ENCODE results near the gene CCDC117.

Gene CCDC117

DNA sequence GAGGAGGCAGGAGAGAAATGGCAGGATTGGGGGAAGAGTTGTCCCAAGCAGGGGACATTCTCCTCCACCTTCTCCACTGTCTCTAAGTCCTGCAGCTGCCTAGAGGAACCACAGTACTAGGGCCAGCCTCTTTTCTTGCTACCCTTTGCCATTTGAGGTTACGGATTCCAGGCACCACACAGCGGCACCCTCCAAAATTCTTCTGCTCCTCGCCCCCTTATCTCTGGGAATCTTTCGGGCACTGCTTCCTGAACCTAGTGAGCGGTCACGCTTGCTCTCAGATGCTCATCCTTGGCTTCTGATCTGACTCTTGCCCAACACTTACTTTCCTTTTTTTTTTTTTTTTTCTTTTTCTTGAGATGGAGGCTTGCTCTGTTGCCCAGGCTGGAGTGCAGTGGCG, 54.4 kb downstream of the CCDC117 start:
- Histone ChIP-seq H3K9me3 (replicated peaks in 1 of 11) (peaks cover 0 to 15% (median 8%) of the 10 kb centered on the region in 11 experiments; a peak in 13 of 22 replicates), H3K27me3 (no peaks in the 10 kb centered on the region), H3K4me3 (no peak overlapping the region), H4K20me1 (no peaks in the 10 kb centered on the region), H3K4me2 (peak overlapping the region in 10 of 11 experiments; percentile 0 to 66 (median 34); a peak in 15 of 22 replicates), H3K36me3 (peaks cover 0 to 15% (median 0%) of the 10 kb centered on the region in 11 experiments; a peak in 3 of 22 replicates), H3K27ac (peak overlapping the region in 8 of 11 experiments; percentile 10 to 34 (median 19); a peak in 6 of 22 replicates), H3K4me1 (peaks cover 38 to 62% (median 55%) of the 10 kb centered on the region in 10 experiments), H3K9ac (no peak overlapping the region)
- no peak for TF ChIP-seq Cebpa-rat (IDR thresholded peaks at IDR 0.05)

DNA sequence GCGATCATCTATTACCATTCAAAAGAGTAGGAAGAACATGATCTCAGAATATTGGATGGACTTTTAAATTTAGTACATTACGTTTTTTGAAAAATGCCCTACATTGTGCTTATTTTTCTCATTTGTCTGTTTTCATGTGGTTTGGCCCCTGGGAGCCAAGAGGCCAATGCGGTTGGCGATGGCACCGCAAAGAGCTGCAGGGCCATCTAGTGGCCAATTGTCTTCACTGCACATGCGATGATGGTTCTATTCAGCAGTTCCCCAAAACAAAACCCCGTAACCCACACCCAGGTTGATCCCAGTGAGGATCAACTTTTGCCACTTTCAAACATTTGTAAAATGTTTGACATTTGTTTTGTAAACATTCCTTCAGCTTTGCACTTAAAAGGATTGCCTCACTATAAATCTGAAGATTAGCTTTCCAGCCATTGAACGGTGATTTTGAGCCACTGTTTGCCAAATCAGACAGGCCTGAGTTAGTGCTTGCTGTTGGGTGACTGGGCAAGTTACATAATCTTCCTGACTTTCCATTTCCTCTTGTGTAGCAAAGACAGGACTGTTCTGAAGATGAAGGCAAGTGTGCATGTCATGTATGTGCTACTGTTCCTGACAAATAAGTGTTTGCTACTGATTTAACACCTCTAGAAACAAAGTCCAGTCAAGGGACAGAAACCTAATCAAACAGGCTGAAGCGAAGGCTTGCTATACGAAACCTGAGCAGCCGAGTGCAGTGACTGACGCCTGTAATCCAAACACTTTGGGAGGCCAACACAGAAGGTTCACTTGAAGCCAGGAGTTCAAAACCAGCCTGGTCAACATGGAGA, 57.1 kb downstream of the CCDC117 start:
- Histone ChIP-seq H3K4me1 (peaks cover 22 to 48% (median 43%) of the 10 kb centered on the region in 10 experiments), H3K27ac (peak overlapping the region in 9 of 11 experiments; percentile 2 to 69 (median 59); a peak in 15 of 22 replicates), H3K4me3 (no peak overlapping the region), H3K36me3 (peaks cover 0 to 17% (median 0%) of the 10 kb centered on the region in 11 experiments; a peak in 2 of 22 replicates), H3K27me3 (no peaks in the 10 kb centered on the region), H4K20me1 (no peaks in the 10 kb centered on the region), H3K4me2 (peak overlapping the region; percentile 34 to 69 (median 52)), H3K9ac (peak overlapping the region in 9 of 11 experiments; percentile 2 to 51 (median 25); a peak in 13 of 22 replicates), H3K9me3 (replicated peaks in 1 of 11) (peaks cover 0 to 15% (median 8%) of the 10 kb centered on the region in 11 experiments; a peak in 13 of 22 replicates)
- TF ChIP-seq Cebpa-rat (IDR thresholded peaks at IDR 0.05), result no peak

DNA sequence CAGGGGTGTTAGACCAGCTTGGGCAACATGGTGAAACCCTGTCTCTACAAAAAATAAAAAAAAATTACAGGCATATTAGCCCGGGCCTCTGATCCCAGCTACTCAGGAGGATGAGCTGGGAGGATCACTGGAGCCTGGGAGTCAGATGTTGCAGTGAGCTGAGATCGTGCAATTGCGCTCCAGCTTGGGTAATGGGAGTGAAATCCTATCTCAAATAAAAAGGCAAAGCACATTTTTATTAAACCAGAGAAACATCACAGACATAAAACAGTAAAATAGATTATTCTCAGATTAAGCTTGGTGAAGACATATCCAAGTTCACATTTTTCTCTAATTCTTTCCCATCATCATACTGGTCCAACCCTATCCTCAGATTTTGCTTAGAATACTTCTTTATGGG, 57.9 kb downstream of the CCDC117 start:
- Histone ChIP-seq H3K27me3 (no peaks in the 10 kb centered on the region), H3K4me2 (peak overlapping the region in 5 of 11 experiments; percentile 43 to 59 (median 50); a peak in 9 of 22 replicates), H3K36me3 (peaks cover 0 to 16% (median 0%) of the 10 kb centered on the region in 11 experiments; a peak in 2 of 22 replicates), H3K27ac (peak overlapping the region in 2 of 11 experiments; percentile 2 to 41; a peak in 1 of 22 replicates), H3K4me3 (no peak overlapping the region), H3K9ac (peak overlapping the region in 5 of 11 experiments; percentile 2 to 51 (median 16); a peak in 4 of 22 replicates), H3K9me3 (replicated peaks in 1 of 11) (peaks cover 0 to 15% (median 8%) of the 10 kb centered on the region in 11 experiments; a peak in 13 of 22 replicates), H4K20me1 (no peaks in the 10 kb centered on the region; a peak in 1 of 22 replicates), H3K4me1 (peaks cover 22 to 48% (median 43%) of the 10 kb centered on the region in 10 experiments)
- TF ChIP-seq Cebpa-rat (IDR thresholded peaks at IDR 0.05), result no peak

DNA sequence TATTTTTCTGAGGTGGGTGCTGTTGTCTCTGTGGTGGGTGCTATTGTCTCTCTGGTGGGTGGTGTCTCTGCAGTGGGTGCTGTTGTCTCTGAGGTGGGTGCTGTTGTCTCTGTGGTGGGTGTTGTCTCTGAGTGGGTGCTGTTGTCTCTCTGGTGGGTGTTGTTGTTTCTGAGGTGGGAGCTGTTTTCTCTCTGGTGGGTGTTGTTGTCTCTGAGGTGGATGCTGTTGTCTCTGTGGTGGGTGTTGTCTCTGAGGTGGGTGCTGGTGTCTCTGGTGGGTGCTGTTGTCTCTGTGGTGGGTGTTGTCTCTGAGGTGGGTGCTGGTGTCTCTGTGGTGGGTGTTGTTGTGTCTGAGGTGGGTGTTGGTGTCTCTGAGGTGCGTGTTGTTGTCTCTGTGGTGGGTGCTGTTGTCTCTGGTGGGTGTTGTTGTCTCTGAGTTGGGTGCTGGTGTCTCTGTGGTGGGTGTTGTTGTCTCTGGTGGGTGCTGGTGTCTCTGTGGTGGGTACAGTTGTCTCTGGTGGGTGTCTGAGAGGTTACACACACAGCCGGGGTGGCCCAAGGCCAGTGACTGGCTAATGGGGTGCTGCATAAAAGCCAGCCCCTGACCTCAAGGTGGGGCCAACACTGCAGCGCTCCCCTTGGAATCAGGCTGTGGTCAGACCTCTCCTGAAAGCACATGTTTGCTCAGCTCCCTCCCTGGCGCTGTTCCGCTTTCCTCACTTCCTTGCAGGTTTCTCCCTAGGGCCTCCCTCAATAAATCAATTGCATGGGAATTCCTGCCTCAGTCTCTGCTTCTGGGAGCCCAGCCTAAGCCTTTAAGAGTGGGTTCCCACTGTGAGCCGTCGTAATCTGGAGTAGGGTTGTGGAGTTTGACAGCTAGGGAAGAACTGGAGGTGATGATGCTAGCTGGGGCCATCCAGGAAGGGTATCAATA, 58.9 kb downstream of the CCDC117 start:
- no peak overlapping the region for H3K27ac ChIP-seq
- H3K9ac ChIP-seq, result peak overlapping the region in 3 of 11 experiments; percentile 2 to 11 (median 5); a peak in 1 of 22 replicates
- H3K27me3 ChIP-seq, result no peaks in the 10 kb centered on the region
- no peaks in the 10 kb centered on the region; a peak in 1 of 22 replicates for H4K20me1 ChIP-seq
- H3K4me1 ChIP-seq, result peaks cover 22 to 48% (median 43%) of the 10 kb centered on the region in 10 experiments
- peaks cover 0 to 16% (median 0%) of the 10 kb centered on the region in 11 experiments; a peak in 2 of 22 replicates for H3K36me3 ChIP-seq
- H3K4me2 ChIP-seq, result no peak overlapping the region
- no peak overlapping the region for H3K4me3 ChIP-seq
- no peak for TF ChIP-seq Cebpa-rat (IDR thresholded peaks at IDR 0.05)
- peaks cover 0 to 14% (median 6%) of the 10 kb centered on the region in 11 experiments; a peak in 10 of 22 replicates for H3K9me3 ChIP-seq (replicated peaks in 1 of 11)

DNA sequence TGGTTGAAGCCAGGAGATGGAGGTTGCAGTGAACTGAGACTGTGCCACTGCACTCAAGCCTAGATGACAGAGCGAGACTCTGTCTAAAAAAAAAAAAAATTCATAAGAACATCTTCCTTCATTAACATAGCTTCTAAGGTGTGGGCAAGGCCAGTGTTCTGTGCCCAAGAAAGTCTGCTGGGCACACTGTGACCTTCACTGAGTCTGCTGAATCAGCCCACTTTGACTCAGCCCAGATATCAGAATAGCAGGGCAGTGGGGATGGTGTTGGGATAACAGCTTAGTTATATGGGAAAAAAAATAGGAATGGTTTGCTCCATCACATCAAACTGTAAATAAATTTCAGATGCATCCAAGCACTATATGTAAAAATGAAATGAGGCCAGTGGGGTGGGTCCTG, 60.2 kb downstream of the CCDC117 start:
- H3K27ac ChIP-seq, result no peak overlapping the region
- H3K27me3 ChIP-seq, result no peaks in the 10 kb centered on the region
- H3K4me1 ChIP-seq, result peaks cover 23 to 45% (median 41%) of the 10 kb centered on the region in 10 experiments
- peak overlapping the region in 9 of 11 experiments; percentile 12 to 45 (median 27); a peak in 9 of 22 replicates for H3K4me2 ChIP-seq
- H3K4me3 ChIP-seq, result no peak overlapping the region
- no peak overlapping the region for H3K9ac ChIP-seq
- no peak for TF ChIP-seq Cebpa-rat (IDR thresholded peaks at IDR 0.05)
- H3K9me3 ChIP-seq (replicated peaks in 1 of 11), result peaks cover 0 to under 1% (median 0%) of the 10 kb centered on the region in 11 experiments; a peak in 1 of 22 replicates
- H3K36me3 ChIP-seq, result 0 out of 22 replicates have a peak, but pooled peaks cover 0 to 5% (median 0%) of the 10 kb centered on the region in 11 experiments
- no peaks in the 10 kb centered on the region; a peak in 1 of 22 replicates for H4K20me1 ChIP-seq

DNA sequence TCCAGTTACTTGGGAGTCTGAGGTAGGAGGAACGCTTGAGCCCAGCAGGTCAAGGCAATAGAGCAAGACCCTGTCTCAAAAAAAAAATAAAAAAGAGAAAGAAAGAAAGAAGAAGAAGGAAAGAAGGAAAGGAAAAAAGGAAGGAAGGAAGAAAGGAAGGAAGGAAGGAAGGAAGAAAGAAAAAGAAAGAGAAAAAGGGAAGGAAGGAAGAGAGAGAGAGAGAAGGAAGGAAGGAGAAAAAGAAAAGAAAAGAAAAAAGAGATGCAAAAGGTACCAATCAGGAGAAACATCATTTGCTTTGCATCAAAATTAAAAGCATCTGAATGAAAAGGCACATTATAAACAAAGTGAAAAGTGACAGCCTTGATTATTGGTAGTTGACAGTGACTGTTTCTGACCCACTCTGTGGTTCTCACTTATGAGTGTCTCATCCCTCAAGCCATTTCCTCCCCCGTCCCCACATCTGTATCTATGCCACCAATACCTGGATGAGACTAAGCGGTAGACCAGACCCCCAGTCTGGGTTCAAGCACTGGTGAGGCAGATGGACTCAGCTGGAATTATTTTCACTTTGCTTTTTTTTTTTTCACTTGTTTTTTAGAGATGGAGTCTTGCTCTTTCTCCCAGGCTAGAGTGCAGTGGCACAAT, 60.9 kb downstream of the CCDC117 start:
- Histone ChIP-seq H3K9me3 (replicated peaks in 1 of 11) (no peaks in the 10 kb centered on the region), H3K9ac (no peak overlapping the region), H3K36me3 (0 out of 22 replicates have a peak, but pooled peaks cover 0 to 5% (median 0%) of the 10 kb centered on the region in 11 experiments), H3K4me1 (peaks cover 19 to 42% (median 40%) of the 10 kb centered on the region in 10 experiments), H4K20me1 (no peaks in the 10 kb centered on the region; a peak in 1 of 22 replicates), H3K4me2 (peak overlapping the region in 9 of 11 experiments; percentile 12 to 45 (median 27); a peak in 10 of 22 replicates), H3K27ac (no peak overlapping the region), H3K4me3 (no peak overlapping the region), H3K27me3 (no peaks in the 10 kb centered on the region)
- TF ChIP-seq Cebpa-rat (IDR thresholded peaks at IDR 0.05), result no peak

DNA sequence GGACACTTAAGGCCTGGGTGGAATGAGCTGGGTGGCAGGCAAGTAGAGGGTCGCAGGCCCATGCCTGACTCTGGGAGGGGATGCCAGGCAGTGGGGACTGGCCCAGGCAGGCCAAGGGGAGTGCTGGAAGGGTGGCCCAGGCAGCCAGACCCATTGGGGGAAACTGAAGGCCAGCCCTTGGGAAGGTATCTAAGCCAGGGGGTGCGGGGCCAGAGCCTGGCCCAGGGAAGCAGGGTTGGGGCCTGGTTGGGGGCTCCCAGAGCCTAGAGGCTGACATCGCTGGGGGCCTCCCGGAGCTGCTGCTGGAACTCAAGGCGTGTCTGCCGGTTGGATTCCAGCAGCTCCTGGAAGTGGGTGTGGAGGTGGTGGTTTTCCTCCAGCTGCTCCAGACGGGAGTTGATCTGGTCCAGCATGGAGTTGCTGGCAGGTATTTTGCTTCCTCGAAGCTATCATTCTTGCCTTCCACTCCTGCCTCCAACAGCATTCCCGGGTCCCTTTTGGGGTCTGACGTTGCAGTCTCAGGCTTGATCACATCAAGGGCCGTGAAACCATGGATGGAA, 63.2 kb downstream of the CCDC117 start:
- H3K27me3 ChIP-seq, result no peaks in the 10 kb centered on the region
- H4K20me1 ChIP-seq, result no peaks in the 10 kb centered on the region; a peak in 1 of 22 replicates
- no peak overlapping the region for H3K27ac ChIP-seq
- no peak for TF ChIP-seq Cebpa-rat (IDR thresholded peaks at IDR 0.05)
- no peak overlapping the region for H3K9ac ChIP-seq
- H3K4me1 ChIP-seq, result peaks cover 0 to 31% (median 22%) of the 10 kb centered on the region in 10 experiments; a peak in 17 of 20 replicates
- no peak overlapping the region for H3K4me3 ChIP-seq
- 0 out of 22 replicates have a peak, but pooled peaks cover 0 to 5% (median 0%) of the 10 kb centered on the region in 11 experiments for H3K36me3 ChIP-seq
- H3K9me3 ChIP-seq (replicated peaks in 1 of 11), result no peaks in the 10 kb centered on the region
- no peak overlapping the region for H3K4me2 ChIP-seq

Measured in BLaER1 treated with 17β-estradiol and CSF1 and Interleukin-3, amounts not matched to agents 10 nM and 100 nM (cell line).